ENCODE results near the gene MANSC1.

- TF ChIP-seq, protein P1, sequence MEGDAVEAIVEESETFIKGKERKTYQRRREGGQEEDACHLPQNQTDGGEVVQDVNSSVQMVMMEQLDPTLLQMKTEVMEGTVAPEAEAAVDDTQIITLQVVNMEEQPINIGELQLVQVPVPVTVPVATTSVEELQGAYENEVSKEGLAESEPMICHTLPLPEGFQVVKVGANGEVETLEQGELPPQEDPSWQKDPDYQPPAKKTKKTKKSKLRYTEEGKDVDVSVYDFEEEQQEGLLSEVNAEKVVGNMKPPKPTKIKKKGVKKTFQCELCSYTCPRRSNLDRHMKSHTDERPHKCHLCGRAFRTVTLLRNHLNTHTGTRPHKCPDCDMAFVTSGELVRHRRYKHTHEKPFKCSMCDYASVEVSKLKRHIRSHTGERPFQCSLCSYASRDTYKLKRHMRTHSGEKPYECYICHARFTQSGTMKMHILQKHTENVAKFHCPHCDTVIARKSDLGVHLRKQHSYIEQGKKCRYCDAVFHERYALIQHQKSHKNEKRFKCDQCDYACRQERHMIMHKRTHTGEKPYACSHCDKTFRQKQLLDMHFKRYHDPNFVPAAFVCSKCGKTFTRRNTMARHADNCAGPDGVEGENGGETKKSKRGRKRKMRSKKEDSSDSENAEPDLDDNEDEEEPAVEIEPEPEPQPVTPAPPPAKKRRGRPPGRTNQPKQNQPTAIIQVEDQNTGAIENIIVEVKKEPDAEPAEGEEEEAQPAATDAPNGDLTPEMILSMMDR (IDR thresholded peaks at IDR 0.05) = no peak
- TF ChIP-seq POLR2A (IDR thresholded peaks at IDR 0.05) = no peak
Observed at GRCh38 chr12:12353807-12354206, 3.8 kb upstream of the MANSC1 start.
